ENCODE data around the gene CAMK2B. TPM values are rescaled to one million over a fixed set of nuclear protein-coding genes. Genes with fewer than 3 reads are reported as not detected.

The CAMK2B gene
- total and polyA plus RNA-seq, 2 of the 13 experiments (the other 11 are each of a cell fraction or from before 2014, with no cell fraction given), result 0.27 to 0.48 TPM

- no peaks in the 10 kb centered on the region for H3K36me3 ChIP-seq (replicated peaks in 1 of 2; ENCODE audit: control insufficient read depth in 1 of 2, insufficient read depth in 2 of 2, low read length in 2 of 2)
- peaks cover 28 to 85% of the 10 kb centered on the region in 2 experiments for H3K27me3 ChIP-seq (ENCODE audit: control insufficient read depth in 1 of 2, insufficient read depth in 2 of 2, low read length in 2 of 2)
- no peaks in the 10 kb centered on the region for H3K9me3 ChIP-seq (ENCODE audit: low read length)
- ATAC-seq (no peak), DNase-seq (ENCODE audit: low spot score) (no peak), FAIRE-seq (no peak)
- H3K4me3 ChIP-seq (replicated peaks in 1 of 3; ENCODE audit: insufficient read depth in 1 of 3, low read depth in 2 of 3, low read length in 3 of 3), result no peak overlapping the region
- H4K20me1 ChIP-seq (ENCODE audit: insufficient read depth, low read length), result no peaks in the 10 kb centered on the region
- H3K4me2 ChIP-seq (ENCODE audit: low read depth, low read length), result no peak overlapping the region
- H3K79me2 ChIP-seq (ENCODE audit: insufficient read depth, low read length), result no peaks in the 10 kb centered on the region
- no peak overlapping the region for H3K27ac ChIP-seq (ENCODE audit: extremely low read length, insufficient read depth, low read length)
- POLR2A ChIA-PET, result no interaction called here
- CTCF ChIA-PET (ENCODE audit: low intra/inter-chr PET ratio, low total read pairs), result no interaction called here
- WGBS (ENCODE audit: low lambda C conversion rate), result no CpG with 5 or more reads among the region's 7 CpGs
- H2AFZ ChIP-seq (ENCODE audit: low read length), result no peak overlapping the region
- in situ Hi-C loops (cut with HindIII; ENCODE audit: extremely low pct_ligation_motif_present, low pct_unique_long_range_greater_than_20kb), result no loop called here
- intact Hi-C loops (cut with micrococcal nuclease; ENCODE audit: unreplicated experiment), result no loop called here
- no peaks in the 10 kb centered on the region for H3K4me1 ChIP-seq (ENCODE audit: insufficient read depth, low read length)
- BruUV-seq (replicated peaks), result no TSS peak
- H3K9ac ChIP-seq (ENCODE audit: insufficient read depth, low read depth, low read length), result no peak overlapping the region
- TF ChIP-seq LBX2 (CRISPR knock-in tag; IDR thresholded peaks at IDR 0.05; ENCODE audit: borderline replicate concordance), result no peak
- TF ChIP-seq NR0B2 (CRISPR knock-in tag; IDR thresholded peaks at IDR 0.05), result no peak
- no peak for TF ChIP-seq ZNF281 (CRISPR knock-in tag; IDR thresholded peaks at IDR 0.05; ENCODE audit: borderline replicate concordance)
- no peak for TF ChIP-seq JUND (CRISPR knock-in tag; IDR thresholded peaks at IDR 0.05)
- TF ChIP-seq RFX1 (IDR thresholded peaks at IDR 0.05), result no peak
- TF ChIP-seq JDP2 (CRISPR knock-in tag; IDR thresholded peaks at IDR 0.05; ENCODE audit: borderline replicate concordance), result no peak
- no peak for TF ChIP-seq ZNF354B (CRISPR knock-in tag; IDR thresholded peaks at IDR 0.05)
- TF ChIP-seq SNRNP70 (IDR thresholded peaks at IDR 0.05; ENCODE audit: low read depth, low read length), result no peak
- no peak for TF ChIP-seq HNRNPLL (IDR thresholded peaks at IDR 0.05; ENCODE audit: low read depth, low read length, poor library complexity, severe bottlenecking)
- TF ChIP-seq FLYWCH1 (CRISPR knock-in tag; IDR thresholded peaks at IDR 0.05), result no peak
- TF ChIP-seq CCDC6 (CRISPR knock-in tag; IDR thresholded peaks at IDR 0.05), result no peak
- TF ChIP-seq ZNF468 (CRISPR knock-in tag; IDR thresholded peaks at IDR 0.05), result no peak
- TF ChIP-seq ZNF552 (CRISPR knock-in tag; IDR thresholded peaks at IDR 0.05; ENCODE audit: borderline replicate concordance), result no peak
- no peak for TF ChIP-seq SNAPC4 (CRISPR knock-in tag; IDR thresholded peaks at IDR 0.05)
- TF ChIP-seq TEAD3 (CRISPR knock-in tag; optimal IDR thresholded peaks at IDR 0.05; ENCODE audit: borderline replicate concordance), result no peak
- no peak for TF ChIP-seq FOXC1 (CRISPR knock-in tag; IDR thresholded peaks at IDR 0.05; ENCODE audit: borderline replicate concordance)
- TF ChIP-seq ZSCAN20 (CRISPR knock-in tag; IDR thresholded peaks at IDR 0.05; ENCODE audit: borderline replicate concordance), result no peak
These were observed 55.4 kb downstream of the CAMK2B start for GRCh38 chr7:44269943-44270493.
